Chondrocyte (in vitro differentiated cells): ENCODE data around the gene CYP24A1. TPM values are rescaled to one million over a fixed set of nuclear protein-coding genes. Genes with fewer than 3 reads are reported as not detected.

Experiments
- DNase-seq: peaks from one replicate; pipeline ENCODE4 v3.0.0; 2021; ENCODE audit warnings: mixed read lengths, low spot score
- H3K27ac Mint-ChIP-seq: one replicate; pipeline ENCODE4 v1.8.0; 2021; ENCODE audit warnings: mild to moderate bottlenecking, moderate library complexity, mixed read lengths; ENCODE audit not compliant: unreplicated experiment
- H3K27me3 Mint-ChIP-seq: 2 replicates; pipeline ENCODE4 v1.8.0; 2021; ENCODE audit warnings: low read depth, mixed read lengths
- H3K36me3 Mint-ChIP-seq: 2 replicates; pipeline ENCODE4 v1.8.0; 2021; ENCODE audit warnings: low read depth, mixed read lengths
- H3K4me1 Mint-ChIP-seq: 2 replicates; pipeline ENCODE4 v1.8.0; 2021; ENCODE audit warnings: low read depth, mild to moderate bottlenecking, mixed read lengths
- H3K4me3 Mint-ChIP-seq: one replicate; pipeline ENCODE4 v1.8.0; 2021; ENCODE audit warnings: mild to moderate bottlenecking, moderate library complexity, mixed read lengths; ENCODE audit not compliant: unreplicated experiment
- H3K9me3 Mint-ChIP-seq: 2 replicates; pipeline ENCODE4 v1.8.0; 2021; ENCODE audit warnings: low read depth, mixed read lengths
- total RNA-seq: library from RNA; stranded (reverse); gene quantifications from 3 replicates; pipeline ENCODE4 v1.2.1, GENCODE V29; 2021
- TF ChIP-seq, protein P1 (sequence below): fragments of 200-600 bp; sonication (generic); IDR thresholded peaks from 2 replicates; pipeline ENCODE4 v1.5.0; 2021; ENCODE audit warnings: antibody characterized with exemption, mild to moderate bottlenecking, moderate library complexity

CYP24A1 gene
- total RNA-seq, 1 donor from 2014 or later = not detected

GRCh38 chr20:54212871-54213270, 39.1 kb upstream of the CYP24A1 start:
- TF ChIP-seq, protein P1, sequence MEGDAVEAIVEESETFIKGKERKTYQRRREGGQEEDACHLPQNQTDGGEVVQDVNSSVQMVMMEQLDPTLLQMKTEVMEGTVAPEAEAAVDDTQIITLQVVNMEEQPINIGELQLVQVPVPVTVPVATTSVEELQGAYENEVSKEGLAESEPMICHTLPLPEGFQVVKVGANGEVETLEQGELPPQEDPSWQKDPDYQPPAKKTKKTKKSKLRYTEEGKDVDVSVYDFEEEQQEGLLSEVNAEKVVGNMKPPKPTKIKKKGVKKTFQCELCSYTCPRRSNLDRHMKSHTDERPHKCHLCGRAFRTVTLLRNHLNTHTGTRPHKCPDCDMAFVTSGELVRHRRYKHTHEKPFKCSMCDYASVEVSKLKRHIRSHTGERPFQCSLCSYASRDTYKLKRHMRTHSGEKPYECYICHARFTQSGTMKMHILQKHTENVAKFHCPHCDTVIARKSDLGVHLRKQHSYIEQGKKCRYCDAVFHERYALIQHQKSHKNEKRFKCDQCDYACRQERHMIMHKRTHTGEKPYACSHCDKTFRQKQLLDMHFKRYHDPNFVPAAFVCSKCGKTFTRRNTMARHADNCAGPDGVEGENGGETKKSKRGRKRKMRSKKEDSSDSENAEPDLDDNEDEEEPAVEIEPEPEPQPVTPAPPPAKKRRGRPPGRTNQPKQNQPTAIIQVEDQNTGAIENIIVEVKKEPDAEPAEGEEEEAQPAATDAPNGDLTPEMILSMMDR = no peak
- no peak for DNase-seq
- Mint-ChIP-seq H3K27me3 (no peaks in the 10 kb centered on the region), H3K36me3 (peaks cover 7% of the 10 kb centered on the region), H3K4me1 (peaks cover 26% of the 10 kb centered on the region), H3K27ac (no peak overlapping the region), H3K9me3 (no peaks in the 10 kb centered on the region), H3K4me3 (no peak overlapping the region)

DNA sequence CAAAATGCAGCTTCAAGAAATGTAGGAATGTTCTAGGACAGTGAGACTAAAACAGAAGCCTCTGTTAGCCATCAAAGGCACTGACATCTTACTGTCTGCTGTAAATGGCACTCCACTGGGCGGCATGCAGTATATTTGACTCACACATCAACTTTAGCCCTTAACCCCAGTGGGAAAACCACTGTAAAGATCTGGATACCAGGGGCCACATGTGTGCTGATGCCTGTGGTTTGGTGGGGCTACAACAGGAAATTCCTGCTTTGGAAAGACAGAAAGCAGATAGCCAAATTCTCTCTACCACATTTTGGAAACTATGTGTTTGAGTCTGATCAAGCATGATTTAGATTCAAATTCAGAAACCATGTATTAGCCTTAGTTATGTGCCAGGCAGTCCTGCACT, 38.4 kb upstream of the CYP24A1 start:
- no peak overlapping the region for H3K27ac Mint-ChIP-seq
- TF ChIP-seq, protein P1 = no peak
- no peaks in the 10 kb centered on the region for H3K27me3 Mint-ChIP-seq
- no peak for DNase-seq
- no peaks in the 10 kb centered on the region for H3K9me3 Mint-ChIP-seq
- H3K4me1 Mint-ChIP-seq = peaks cover 26% of the 10 kb centered on the region
- H3K4me3 Mint-ChIP-seq = no peak overlapping the region
- peaks cover 5% of the 10 kb centered on the region for H3K36me3 Mint-ChIP-seq

DNA sequence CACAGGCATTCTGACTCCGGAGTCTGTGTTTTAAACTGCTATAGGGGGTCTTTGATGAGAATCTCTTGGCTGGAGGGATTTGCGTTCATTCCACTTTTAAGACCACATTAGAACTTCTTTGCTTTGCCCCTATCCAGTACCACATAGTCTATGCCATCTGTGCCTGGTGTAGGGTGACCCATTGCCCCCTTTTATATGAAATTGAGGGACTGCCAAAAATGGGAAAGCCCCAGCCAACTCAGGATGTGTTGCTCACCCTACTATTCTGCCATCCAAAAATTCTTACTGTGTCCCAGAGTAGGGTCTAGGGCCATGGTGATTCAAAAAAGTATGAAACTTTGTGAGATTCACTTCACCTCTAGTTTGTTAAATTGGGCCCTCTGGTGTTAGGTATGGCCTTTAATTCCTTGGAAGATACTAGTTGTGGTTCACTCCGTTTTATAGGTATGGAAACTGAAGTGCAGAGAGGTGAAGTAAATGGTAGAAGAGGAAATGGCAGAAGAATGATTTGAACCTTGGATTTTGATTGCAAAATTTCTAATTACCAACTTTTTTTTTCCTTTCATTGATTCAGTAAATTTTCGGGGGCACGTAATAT, 35.5 kb upstream of the CYP24A1 start:
- no peak overlapping the region for H3K27ac Mint-ChIP-seq
- H3K9me3 Mint-ChIP-seq = no peaks in the 10 kb centered on the region
- no peaks in the 10 kb centered on the region for H3K27me3 Mint-ChIP-seq
- no peaks in the 10 kb centered on the region for H3K36me3 Mint-ChIP-seq
- TF ChIP-seq, protein P1 = peak; percentile 25
- peaks cover 26% of the 10 kb centered on the region for H3K4me1 Mint-ChIP-seq
- H3K4me3 Mint-ChIP-seq = peak overlapping the region; percentile 78
- no peak for DNase-seq

DNA sequence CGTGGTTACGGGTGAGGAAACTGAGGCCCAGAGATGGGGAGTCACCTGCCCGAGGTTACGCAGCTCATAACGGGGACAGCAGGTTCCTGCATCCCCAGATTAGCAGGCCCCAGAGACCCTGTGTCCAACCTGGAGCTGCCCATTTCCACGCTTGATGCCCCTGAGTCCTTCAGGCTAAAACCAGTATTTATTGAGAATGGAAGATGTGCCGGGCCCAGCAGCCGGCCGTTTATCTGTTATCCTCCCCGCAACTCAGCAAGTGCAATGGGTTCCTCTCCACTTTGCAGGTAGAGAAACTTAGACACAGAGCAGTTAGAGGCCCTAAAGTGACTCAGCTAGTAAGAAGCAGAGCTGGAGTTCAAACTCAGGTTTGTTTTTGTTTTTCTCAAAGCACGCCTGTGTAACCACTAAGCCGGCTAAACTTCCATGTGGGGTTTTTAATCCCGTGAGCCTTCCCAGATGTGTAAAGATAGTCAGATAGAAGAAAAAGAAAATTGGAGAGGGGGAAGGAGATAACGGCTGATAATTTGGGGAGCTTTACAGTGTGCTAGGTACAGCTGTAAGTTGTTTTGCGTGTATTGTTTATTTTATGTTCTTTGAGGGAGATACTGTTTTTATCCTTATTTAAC, 34.9 kb upstream of the CYP24A1 start:
- Mint-ChIP-seq H3K9me3 (no peaks in the 10 kb centered on the region), H3K4me1 (peaks cover 26% of the 10 kb centered on the region), H3K27ac (peak overlapping the region; percentile 82), H3K27me3 (no peaks in the 10 kb centered on the region), H3K36me3 (no peaks in the 10 kb centered on the region), H3K4me3 (peak overlapping the region; percentile 78)
- no peak for DNase-seq
- TF ChIP-seq, protein P1 = no peak

DNA sequence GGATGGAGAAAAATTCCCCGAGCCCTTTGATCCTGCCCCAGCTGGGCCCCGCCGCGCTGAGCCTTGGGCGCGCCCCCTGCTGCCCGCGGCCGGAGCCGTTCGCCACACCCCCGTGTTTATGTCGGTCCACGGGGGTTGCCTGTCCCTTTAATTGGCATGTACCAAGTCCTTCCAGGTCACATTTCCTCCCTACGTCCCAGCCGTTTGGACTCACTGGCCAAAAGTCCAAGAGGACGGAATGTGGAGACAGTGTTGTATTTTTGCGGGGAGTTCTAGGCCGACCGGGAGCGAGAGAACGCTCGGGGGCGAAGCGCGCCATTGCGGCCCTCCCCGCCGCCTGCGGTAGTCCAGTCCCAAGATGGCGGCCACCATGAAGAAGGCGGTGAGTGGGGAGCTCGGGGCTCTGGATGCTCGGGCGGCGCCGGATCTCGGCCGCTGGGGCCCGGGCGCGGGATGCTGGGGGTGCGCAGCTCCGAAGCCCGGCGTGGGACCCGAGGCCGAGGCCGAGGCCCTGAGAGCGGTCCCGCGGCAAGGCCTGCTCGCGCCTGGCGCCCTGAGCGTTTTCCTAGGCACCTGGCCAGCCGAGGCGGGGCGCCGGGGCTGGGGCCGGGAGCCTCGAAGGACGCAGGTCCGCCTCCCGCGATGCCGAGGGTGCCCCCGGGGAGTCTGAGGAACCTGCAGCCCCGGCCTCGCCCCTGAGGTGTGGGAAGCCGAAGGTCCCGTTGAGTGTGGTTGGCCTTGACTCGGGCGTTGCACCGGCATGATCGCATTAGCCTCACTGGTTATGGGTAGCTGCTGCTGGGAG, 34.2 kb upstream of the CYP24A1 start, which contains the start of gene PFDN4:
TSS of gene PFDN4 (plus strand) at position 345 of the 805 bp plus-strand sequence. CDS start at position 359, 14 bp downstream.
- Mint-ChIP-seq H3K9me3 (no peaks in the 10 kb centered on the region), H3K27ac (peak within 1 kb of the TSS; percentile 100), H3K4me3 (peak within 1 kb of the TSS; percentile 96), H3K27me3 (no peaks in the 10 kb centered on the region), H3K36me3 (no peaks in the 10 kb centered on the region), H3K4me1 (peaks cover 26% of the 10 kb centered on the region)
- TF ChIP-seq, protein P1 = peak; percentile 90
- no peak for DNase-seq
